Measurements from ENCODE around the gene CBY3. TPM values are rescaled to one million over a fixed set of nuclear protein-coding genes. Genes with fewer than 3 reads are reported as not detected.

CBY3 gene
- total and polyA plus RNA-seq, 2 of the 4 experiments (the other 2 are of a cell fraction): 0.18 TPM; not detected in 1

GRCh38 chr5:179694561-179694960 lies 13.7 kb upstream of the CBY3 start:
- no peaks in the 10 kb centered on the region for H3K36me3 ChIP-seq (ENCODE audit: control insufficient read depth, insufficient read depth, low read length)
- H3K4me1 ChIP-seq (ENCODE audit: control insufficient read depth, insufficient read depth, low read length): no peaks in the 10 kb centered on the region
- H2AFZ ChIP-seq (replicated peaks; ENCODE audit: low read length, poor library complexity): no peak overlapping the region
- H3K4me2 ChIP-seq (ENCODE audit: low read depth, low read length): no peak overlapping the region
- no peak overlapping the region for H3K56ac ChIP-seq (ENCODE audit: extremely low read depth, insufficient read depth, low read length)
- H3K27ac ChIP-seq (ENCODE audit: insufficient read depth, low read length): no peak overlapping the region
- H3K79me1 ChIP-seq (ENCODE audit: low read depth in 1 of 2, low read length in 2 of 2): peaks cover 16 to 21% of the 10 kb centered on the region in 2 experiments
- H3K27me3 ChIP-seq (ENCODE audit: control insufficient read depth, insufficient read depth, low read length): no peaks in the 10 kb centered on the region
- H3K9me3 ChIP-seq (ENCODE audit: control insufficient read depth, insufficient read depth, low read length): no peaks in the 10 kb centered on the region
- ATAC-seq (ENCODE audit: low read depth) (no peak), DNase-seq (no peak)
- H3K4me3 ChIP-seq (ENCODE audit: insufficient read depth, low read depth, low read length): no peak overlapping the region
- intact Hi-C loops (cut with micrococcal nuclease): no loop called here
- WGBS, 2 experiments (ENCODE audit: extremely low coverage in 2 of 2, insufficient read length in 1 of 2): 82% methylated on average over 5 of the region's 6 CpGs; no CpG with 5 or more reads in 1 of the 2 experiments
- H4K91ac ChIP-seq (ENCODE audit: insufficient read depth, low read depth, low read length): no peak overlapping the region
- TF ChIP-seq BHLHE40 (IDR thresholded peaks at IDR 0.05; ENCODE audit: low read depth, low read length): no peak
- no peak for TF ChIP-seq MAFK (IDR thresholded peaks at IDR 0.05; ENCODE audit: low read depth, low read length)
- TF ChIP-seq CHD1 (IDR thresholded peaks at IDR 0.05; ENCODE audit: low read depth, low read length): no peak
- no peak for TF ChIP-seq MAZ (IDR thresholded peaks at IDR 0.05; ENCODE audit: borderline replicate concordance, low read depth, low read length)
- no peak for TF ChIP-seq RAD21 (IDR thresholded peaks at IDR 0.05; ENCODE audit: low read length)
- no peak for TF ChIP-seq CTCF (conservative IDR thresholded peaks at IDR 0.05; ENCODE audit: low read depth, low read length)
- no peak for TF ChIP-seq MXI1 (IDR thresholded peaks at IDR 0.05; ENCODE audit: borderline replicate concordance, low read depth, low read length)
- no peak for TF ChIP-seq NFE2L2 (IDR thresholded peaks at IDR 0.05; ENCODE audit: low read depth, low read length)
- no peak for TF ChIP-seq RFX5 (IDR thresholded peaks at IDR 0.05; ENCODE audit: low read depth, low read length)
- H2BK5ac ChIP-seq (ENCODE audit: low read depth, low read length, poor library complexity, severe bottlenecking): no peak overlapping the region
- H4K20me1 ChIP-seq (ENCODE audit: insufficient read depth, low read length): peaks cover 1% of the 10 kb centered on the region; the same call in 1 of the 2 replicates
- no peak overlapping the region for H3K18ac ChIP-seq (ENCODE audit: low read depth, low read length)
- H2AK5ac ChIP-seq (ENCODE audit: low read depth, low read length): no peak overlapping the region
- H3K4ac ChIP-seq (ENCODE audit: low read depth, low read length): no peak overlapping the region
- H4K8ac ChIP-seq (ENCODE audit: low read depth in 2 of 2, low read length in 2 of 2): no peak overlapping the region
- BruUV-seq (replicated peaks): no TSS peak
- H2BK20ac ChIP-seq (ENCODE audit: low read depth, low read length): no peak overlapping the region
- no peaks in the 10 kb centered on the region for H3K9me1 ChIP-seq (ENCODE audit: insufficient read depth, low read length)
- no peak overlapping the region for H3K23ac ChIP-seq (ENCODE audit: low read depth, low read length)
- H2AK9ac ChIP-seq (replicated peaks; ENCODE audit: low read depth, low read length, poor library complexity): no peak overlapping the region
- in situ Hi-C loops (cut with MboI; ENCODE audit: low sequenced_read_pairs): no loop called here
- no peak overlapping the region for H4K5ac ChIP-seq (ENCODE audit: low read depth, low read length)
- ChIA-PET POLR2A (ENCODE audit: unreplicated experiment) (no interaction called here), CTCF (interaction anchor here (0.7 kb wide), 1 partner anchor 16 kb away, joined by 5 read pairs; no protein-coding TSS in a partner anchor)
- H2BK15ac ChIP-seq (ENCODE audit: low read depth, low read length): no peak overlapping the region
- no peak overlapping the region for H2BK120ac ChIP-seq (ENCODE audit: low read depth, low read length)
- dilution Hi-C loops (cut with HindIII; ENCODE audit: low sequenced_read_pairs, unreplicated experiment): no loop called here
- H3K9ac ChIP-seq (ENCODE audit: low read depth, low read length): no peak overlapping the region
- no peak overlapping the region for H3K14ac ChIP-seq (replicated peaks; ENCODE audit: low read depth, low read length)
